Keratinocyte (primary cell): ENCODE results near the gene DYNLRB2.

Experiments used
- CTCF ChIP-seq, 3 experiments: IDR thresholded peaks in 1 of 3; conservative IDR thresholded peaks in 1 of 3; optimal IDR thresholded peaks in 1 of 3; 2 replicates in 2 of 3; 3 replicates in 1 of 3; pipeline versions ENCODE3 to v1.5.1; 2011; ENCODE audit warnings: low read length in 3 of 3, mild to moderate bottlenecking in 3 of 3, moderate library complexity in 2 of 3, control low read depth in 1 of 3, inconsistent platforms in 1 of 3; ENCODE audit not compliant: insufficient read depth in 2 of 3; ENCODE audit errors: extremely low read depth in 1 of 3
- EZH2 ChIP-seq: IDR thresholded peaks from one replicate; pipeline ENCODE4 v1.6.1; 2012; ENCODE audit warnings: inconsistent platforms, mild to moderate bottlenecking, low read length, moderate library complexity

DNA sequence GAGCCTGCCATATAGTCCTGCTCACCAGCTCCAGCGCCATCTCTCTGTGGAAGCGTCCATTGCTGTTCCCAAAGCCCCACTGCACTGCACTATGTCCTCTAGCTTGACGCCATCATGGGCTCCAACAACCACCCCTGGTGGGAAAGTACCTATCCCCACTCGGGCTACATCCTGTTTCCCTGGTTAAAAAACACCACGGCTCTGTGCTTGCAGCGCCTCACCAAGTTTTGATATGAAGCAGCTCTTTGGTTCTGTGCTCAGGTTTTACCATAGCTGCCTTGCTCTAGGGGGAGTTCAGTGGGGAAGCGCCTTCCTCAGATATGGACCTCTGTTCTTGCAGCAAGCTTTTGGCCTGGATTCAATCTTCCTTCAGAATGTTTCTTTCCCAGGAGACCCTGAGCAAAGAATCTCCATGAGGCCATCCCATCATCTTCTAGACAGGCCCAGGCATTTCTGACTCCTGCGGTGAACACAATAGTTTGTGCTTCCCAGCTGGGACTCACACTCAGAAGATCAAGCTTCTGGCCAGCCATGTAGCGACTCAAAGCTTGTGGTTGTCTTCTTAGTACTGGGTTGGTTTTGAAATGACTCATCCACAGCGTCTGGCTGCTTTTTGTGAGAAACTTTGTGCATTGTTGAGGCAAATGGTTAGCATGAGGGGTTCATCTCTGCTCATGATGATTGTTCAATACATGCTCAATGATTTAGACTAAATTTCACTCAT, 39.5 kb downstream of the DYNLRB2 start:
- TF ChIP-seq CTCF (optimal IDR thresholded peaks at IDR 0.05 in 1 of 3, IDR thresholded peaks at IDR 0.05 in 1 of 3, conservative IDR thresholded peaks at IDR 0.05 in 1 of 3; ENCODE audit: extremely low read depth in 1 of 3, insufficient read depth in 2 of 3, low read length in 3 of 3) (no peak), EZH2 (no peak)
